HG02970 (cell line): Measurements from ENCODE around the gene LGMN.
A peak's percentile ranks its signal among the peaks of the same experiment; 100 is the strongest.
"Not testable (repeated sequence)": the region's sequence is repeated elsewhere in the genome, so short reads cannot be mapped to it uniquely, and the experiment has no call there.

Experiments used
- ATAC-seq: cut with Tn5 transposase; IDR thresholded peaks from one replicate; pipeline ENCODE4 v1.9.1; 2021; ENCODE audit warnings: mild to moderate bottlenecking, moderate library complexity, moderate number of reproducible peaks; ENCODE audit not compliant: unreplicated experiment, low FRiP score

Gene LGMN

GRCh38 chr14:92680781-92681650, 67.4 kb downstream of the LGMN start:
- ATAC-seq = no peak

- ATAC-seq = not testable (repeated sequence)
Observed at GRCh38 chr14:92680330-92680729, 68.1 kb downstream of the LGMN start.

- ATAC-seq = no peak
Observed at GRCh38 chr14:92679246-92679645, 69.2 kb downstream of the LGMN start.

- no peak for ATAC-seq
Observed at GRCh38 chr14:92678766-92679165, 69.7 kb downstream of the LGMN start.

- no peak for ATAC-seq
Observed at GRCh38 chr14:92677955-92678354, 70.5 kb downstream of the LGMN start.

- ATAC-seq = peak; percentile 73
Observed at GRCh38 chr14:92677087-92677668, 71.2 kb downstream of the LGMN start.

GRCh38 chr14:92676403-92677086, 71.9 kb downstream of the LGMN start:
- ATAC-seq = no peak

GRCh38 chr14:92675976-92676375, 72.5 kb downstream of the LGMN start:
- no peak for ATAC-seq

GRCh38 chr14:92675421-92675820, 73.0 kb downstream of the LGMN start:
- ATAC-seq = no peak

GRCh38 chr14:92673601-92674150, 74.8 kb downstream of the LGMN start:
- no peak for ATAC-seq

GRCh38 chr14:92670643-92671366, 77.6 kb downstream of the LGMN start:
- ATAC-seq = no peak

GRCh38 chr14:92670160-92670559, 78.3 kb downstream of the LGMN start:
- ATAC-seq = no peak

GRCh38 chr14:92668276-92668973, 80.0 kb downstream of the LGMN start:
- ATAC-seq = no peak

GRCh38 chr14:92666251-92666650, 82.2 kb downstream of the LGMN start:
- no peak for ATAC-seq

GRCh38 chr14:92665661-92666110, 82.7 kb downstream of the LGMN start:
- no peak for ATAC-seq

GRCh38 chr14:92663049-92663448, 85.4 kb downstream of the LGMN start:
- no peak for ATAC-seq

- no peak for ATAC-seq
Observed at GRCh38 chr14:92660571-92660970, 87.9 kb downstream of the LGMN start.

- ATAC-seq = no peak
Observed at GRCh38 chr14:92659765-92660561, 88.5 kb downstream of the LGMN start.

GRCh38 chr14:92658684-92659083, 89.7 kb downstream of the LGMN start:
- no peak for ATAC-seq
